HG02571 (cell line): Measurements from ENCODE around the gene SLCO3A1.

ENCODE experiments used
- ATAC-seq: cut with Tn5 transposase; IDR thresholded peaks from one replicate; pipeline ENCODE4 v1.9.1; 2021; ENCODE audit warnings: mild to moderate bottlenecking, moderate library complexity; ENCODE audit not compliant: unreplicated experiment

SLCO3A1 gene

GRCh38 chr15:91909111-91909510, 55.6 kb downstream of the SLCO3A1 start:
- ATAC-seq: no peak

GRCh38 chr15:91909574-91909973, 56.1 kb downstream of the SLCO3A1 start:
- no peak for ATAC-seq

GRCh38 chr15:91911844-91912243, 58.3 kb downstream of the SLCO3A1 start:
- no peak for ATAC-seq

GRCh38 chr15:91912336-91912735, 58.8 kb downstream of the SLCO3A1 start:
- no peak for ATAC-seq

- ATAC-seq: no peak
Measured at GRCh38 chr15:91913560-91913959, 60.1 kb downstream of the SLCO3A1 start.

GRCh38 chr15:91915576-91915975, 62.1 kb downstream of the SLCO3A1 start:
- no peak for ATAC-seq

GRCh38 chr15:91916051-91916450, 62.5 kb downstream of the SLCO3A1 start:
- no peak for ATAC-seq

- ATAC-seq: no peak
Measured at GRCh38 chr15:91917686-91918360, 64.3 kb downstream of the SLCO3A1 start.

GRCh38 chr15:91919014-91919534, 65.6 kb downstream of the SLCO3A1 start:
- no peak for ATAC-seq

- ATAC-seq: no peak
Measured at GRCh38 chr15:91921188-91921842, 67.8 kb downstream of the SLCO3A1 start.

GRCh38 chr15:91921843-91922198, 68.3 kb downstream of the SLCO3A1 start:
- ATAC-seq: no peak

- no peak for ATAC-seq
Measured at GRCh38 chr15:91922646-91923547, 69.4 kb downstream of the SLCO3A1 start.

- ATAC-seq: no peak
Measured at GRCh38 chr15:91924183-91924582, 70.7 kb downstream of the SLCO3A1 start.

- no peak for ATAC-seq
Measured at GRCh38 chr15:91924837-91925495, 71.5 kb downstream of the SLCO3A1 start.

- ATAC-seq: no peak
Measured at GRCh38 chr15:91925794-91926193, 72.3 kb downstream of the SLCO3A1 start.

GRCh38 chr15:91926908-91927270, 73.4 kb downstream of the SLCO3A1 start:
- no peak for ATAC-seq

- no peak for ATAC-seq
Measured at GRCh38 chr15:91927585-91927984, 74.1 kb downstream of the SLCO3A1 start.

- no peak for ATAC-seq
Measured at GRCh38 chr15:91928675-91929074, 75.2 kb downstream of the SLCO3A1 start.

- ATAC-seq: no peak
Measured at GRCh38 chr15:91929509-91929908, 76.0 kb downstream of the SLCO3A1 start.

GRCh38 chr15:91930092-91930491, 76.6 kb downstream of the SLCO3A1 start:
- ATAC-seq: no peak

GRCh38 chr15:91936182-91936775, 82.8 kb downstream of the SLCO3A1 start:
- ATAC-seq: no peak
